Effector CD4-positive, alpha-beta T cell (primary cell): ENCODE results near the gene HSPBP1.
"Not testable (repeated sequence)": the region's sequence is repeated elsewhere in the genome, so short reads cannot be mapped to it uniquely, and the experiment has no call there.

ENCODE experiments used
- DNase-seq: peaks from one replicate; pipeline ENCODE4 v3.0.0-alpha.2; 2020
- total RNA-seq: gene quantifications from one replicate; lab custom pipeline; 2026; lab: John Stamatoyannopoulos, UW

HSPBP1 gene, protein sequence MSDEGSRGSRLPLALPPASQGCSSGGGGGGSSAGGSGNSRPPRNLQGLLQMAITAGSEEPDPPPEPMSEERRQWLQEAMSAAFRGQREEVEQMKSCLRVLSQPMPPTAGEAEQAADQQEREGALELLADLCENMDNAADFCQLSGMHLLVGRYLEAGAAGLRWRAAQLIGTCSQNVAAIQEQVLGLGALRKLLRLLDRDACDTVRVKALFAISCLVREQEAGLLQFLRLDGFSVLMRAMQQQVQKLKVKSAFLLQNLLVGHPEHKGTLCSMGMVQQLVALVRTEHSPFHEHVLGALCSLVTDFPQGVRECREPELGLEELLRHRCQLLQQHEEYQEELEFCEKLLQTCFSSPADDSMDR
- total RNA-seq = 19.1 reads per million, percentile 46 among the genes with 10 or more reads in this experiment

DNA sequence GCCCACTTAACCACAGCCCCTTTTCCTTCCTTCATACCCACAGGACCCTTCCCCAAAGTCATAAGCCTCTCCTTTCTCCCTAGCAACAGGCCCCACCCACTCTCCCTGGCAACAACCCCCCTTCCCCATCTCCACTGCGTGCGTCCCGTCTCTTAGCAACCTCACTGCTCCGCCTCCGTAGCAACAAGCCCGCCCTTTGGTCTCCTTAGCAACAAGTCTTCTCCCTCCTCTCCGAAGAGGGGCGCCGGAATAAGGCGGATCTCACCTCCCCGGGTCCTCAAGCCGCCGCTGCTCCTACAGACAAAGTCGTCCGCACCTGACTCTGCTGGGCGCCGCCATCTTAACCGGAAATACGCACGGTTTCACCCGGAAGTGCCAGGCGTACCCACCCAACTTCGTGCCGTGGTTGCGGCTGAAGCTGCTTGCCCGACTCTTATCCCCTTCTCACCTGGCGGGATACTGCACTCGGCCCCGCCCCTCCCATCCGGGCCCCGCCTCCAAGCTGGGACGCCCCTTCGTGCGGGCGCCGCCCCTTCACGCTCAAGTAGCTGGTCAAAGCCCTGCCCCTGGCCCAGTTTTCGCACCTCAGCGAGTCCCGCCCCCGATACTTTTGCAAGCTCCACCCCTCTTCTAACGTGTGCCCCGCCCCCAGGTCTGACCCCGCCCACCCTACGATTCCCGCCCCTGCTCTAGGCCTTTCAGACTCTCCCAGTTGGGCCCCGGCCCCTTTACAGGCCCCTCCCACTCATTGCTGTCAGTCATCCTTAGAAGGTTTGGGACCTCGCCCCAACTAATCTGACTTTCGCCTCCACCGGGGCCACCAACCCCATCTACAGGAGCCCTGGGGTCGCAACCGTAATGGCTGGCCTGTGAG lies at the start of gene HSPBP1:
Gene HSPBP1, minus strand, starts transcription at position 341 of the 874 bp plus-strand sequence. CDS start 502 bp downstream, outside the sequence.
- DNase-seq = peak; percentile 88

DNA sequence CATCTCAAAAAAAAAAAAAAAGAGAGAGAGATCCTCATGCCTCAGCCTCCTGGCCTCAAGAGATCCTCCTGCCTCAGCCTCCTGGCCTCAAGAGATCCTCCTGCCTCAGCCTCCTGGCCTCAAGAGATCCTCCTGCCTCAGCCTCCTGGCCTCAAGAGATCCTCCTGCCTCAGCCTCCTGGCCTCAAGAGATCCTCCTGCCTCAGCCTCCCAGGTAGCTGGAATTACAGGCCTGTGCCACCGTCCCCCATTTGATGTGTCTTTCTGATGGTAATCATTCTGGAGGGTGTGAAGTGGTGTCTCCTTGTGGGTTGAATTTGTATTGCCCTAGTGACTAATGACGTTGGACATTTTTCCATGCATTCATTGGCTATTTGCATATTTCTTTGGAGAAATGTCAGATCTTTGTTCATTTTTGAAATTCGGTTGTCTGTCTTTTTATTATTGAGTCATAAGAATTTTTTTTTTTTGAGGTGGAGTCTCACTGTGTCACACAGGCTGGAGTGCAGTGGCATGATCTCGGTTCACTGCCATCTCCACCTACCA lies 48.9 kb upstream of the HSPBP1 start:
- DNase-seq = not testable (repeated sequence)

DNA sequence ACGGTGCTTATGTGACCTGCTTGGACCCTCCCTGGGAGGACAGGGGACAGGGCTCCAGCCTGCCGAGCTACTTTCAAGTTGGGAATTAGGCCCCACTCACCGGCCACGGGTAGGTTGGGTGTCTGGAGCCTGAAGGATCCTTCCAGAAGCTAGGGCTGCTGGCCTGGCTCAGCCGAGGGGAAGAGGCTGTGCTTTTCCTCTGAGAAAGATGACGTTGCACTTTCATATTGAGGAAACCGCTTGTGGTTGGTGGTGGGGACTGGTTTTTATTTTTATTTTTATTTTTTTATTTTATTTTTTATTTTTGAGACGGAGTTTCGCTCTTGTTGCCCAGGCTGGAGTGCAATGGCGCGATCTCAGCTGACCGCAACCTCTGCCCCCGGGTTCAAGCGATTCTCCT lies 45.3 kb upstream of the HSPBP1 start, which contains the start of gene TMEM150B:
Gene TMEM150B, minus strand, starts transcription at position 170 of the 400 bp plus-strand sequence. CDS start 4,305 bp downstream, outside the sequence.
- no peak for DNase-seq

DNA sequence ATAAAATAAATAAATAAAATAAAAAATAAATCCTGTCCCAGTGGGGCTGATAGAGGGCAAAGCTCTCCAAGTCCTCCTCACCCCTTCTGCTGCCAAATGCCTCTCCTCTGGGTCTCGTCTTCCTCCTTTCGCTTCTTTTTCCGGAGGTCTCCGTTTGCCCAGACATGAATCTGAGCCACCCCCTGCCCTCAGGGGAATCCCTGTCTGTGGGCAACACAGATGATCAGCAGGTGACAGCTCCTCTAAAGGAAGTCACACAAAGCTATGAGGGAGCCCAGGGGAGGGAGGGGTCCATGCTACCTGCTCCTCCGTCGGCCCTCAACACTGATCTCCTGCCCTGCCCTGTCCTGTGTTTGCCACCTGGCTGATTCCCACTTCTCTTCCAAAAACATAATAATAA lies 44.8 kb upstream of the HSPBP1 start:
- DNase-seq = no peak

DNA sequence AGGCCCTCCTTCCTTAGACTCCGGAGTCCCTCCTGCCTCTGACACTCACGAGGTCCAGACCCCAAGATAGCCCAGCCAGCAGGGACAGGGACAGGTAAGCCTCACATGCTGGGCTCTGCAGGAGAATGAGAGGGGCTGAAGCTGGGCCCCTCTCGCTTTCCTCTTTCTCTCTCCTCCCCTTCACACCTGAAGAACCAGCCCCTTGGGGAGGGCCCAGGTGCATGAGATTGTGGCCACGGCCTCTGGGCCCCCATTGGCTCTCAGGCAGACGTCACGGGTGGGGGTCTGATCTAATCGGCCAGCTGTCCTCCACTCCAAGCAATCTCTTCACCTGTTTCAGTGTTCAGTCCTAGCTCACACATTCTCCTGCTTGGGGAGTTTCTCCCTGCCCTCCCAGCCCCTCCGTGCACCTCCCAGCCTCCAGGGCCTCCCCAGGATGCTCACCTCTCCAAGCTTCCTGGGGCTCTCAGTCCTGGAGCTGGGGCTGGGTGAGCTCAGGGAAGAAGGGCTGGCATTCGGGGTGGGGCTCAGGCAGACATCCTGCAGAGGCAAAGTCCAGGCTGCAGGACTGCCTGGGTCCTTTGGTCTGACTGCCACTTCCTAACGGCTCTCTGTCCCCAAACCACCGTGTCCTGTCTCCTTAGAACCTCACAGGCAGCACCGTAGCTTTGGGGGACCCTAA lies 42.4 kb upstream of the HSPBP1 start:
- no peak for DNase-seq

DNA sequence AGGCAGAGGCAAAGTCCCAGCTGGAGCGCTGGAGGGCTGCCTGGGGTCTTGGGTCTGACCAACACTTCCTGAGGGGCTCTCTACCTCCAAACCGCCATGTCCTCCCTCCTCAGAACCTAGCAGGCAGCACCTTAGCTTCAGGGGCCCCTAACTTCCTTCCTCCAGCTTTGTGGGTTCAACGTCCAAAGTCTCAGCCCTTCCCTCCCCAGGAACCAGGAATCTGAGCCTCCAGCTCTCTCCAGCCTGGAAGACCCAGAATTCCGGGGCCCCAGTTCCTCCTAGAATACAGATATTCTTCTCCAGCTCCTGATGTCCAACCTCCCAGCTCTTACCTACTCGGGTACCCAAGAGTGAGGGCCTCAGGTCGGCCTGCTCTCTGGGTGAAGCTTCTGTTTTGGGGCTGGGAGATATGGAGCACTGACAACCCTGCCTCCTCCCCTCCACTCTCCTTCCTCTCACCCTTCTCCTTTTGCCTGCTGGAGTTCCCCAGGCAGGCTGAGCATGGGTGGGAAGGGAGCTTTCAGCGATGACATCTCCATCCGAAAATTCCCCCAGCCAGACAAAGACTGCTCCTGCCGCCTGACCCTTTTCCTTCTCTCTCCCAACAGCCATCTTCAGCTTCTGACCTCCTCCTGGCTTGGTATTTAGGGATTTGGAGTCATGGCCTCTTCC lies 41.7 kb upstream of the HSPBP1 start:
- no peak for DNase-seq

DNA sequence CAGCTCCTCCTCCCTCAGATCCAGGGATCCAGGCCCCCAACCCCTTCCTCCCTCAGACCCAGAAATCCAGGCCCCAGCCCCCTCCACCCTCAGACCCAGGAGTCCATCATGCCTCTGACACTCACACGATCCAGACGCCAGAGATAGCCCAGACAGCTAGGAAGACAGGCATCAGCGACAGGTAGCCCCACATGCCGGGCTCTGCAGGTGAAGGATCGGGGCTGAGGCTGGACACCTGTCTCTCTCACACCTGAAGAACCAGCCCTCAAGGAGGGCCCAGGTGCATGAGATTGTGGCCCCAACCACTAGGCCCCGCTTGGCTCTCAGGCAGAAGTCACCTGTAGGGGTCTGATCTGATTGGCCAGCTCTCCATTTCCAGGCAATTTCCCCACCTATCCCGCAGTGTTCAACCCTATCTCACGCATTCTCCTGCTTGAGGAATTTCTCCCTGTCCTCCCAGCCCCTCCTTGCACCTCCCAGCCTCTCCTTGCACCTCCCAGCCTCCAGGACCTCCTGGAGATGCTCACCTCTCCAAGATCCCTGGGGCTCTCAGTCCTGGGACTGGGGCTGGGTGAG lies 41.0 kb upstream of the HSPBP1 start:
- no peak for DNase-seq

DNA sequence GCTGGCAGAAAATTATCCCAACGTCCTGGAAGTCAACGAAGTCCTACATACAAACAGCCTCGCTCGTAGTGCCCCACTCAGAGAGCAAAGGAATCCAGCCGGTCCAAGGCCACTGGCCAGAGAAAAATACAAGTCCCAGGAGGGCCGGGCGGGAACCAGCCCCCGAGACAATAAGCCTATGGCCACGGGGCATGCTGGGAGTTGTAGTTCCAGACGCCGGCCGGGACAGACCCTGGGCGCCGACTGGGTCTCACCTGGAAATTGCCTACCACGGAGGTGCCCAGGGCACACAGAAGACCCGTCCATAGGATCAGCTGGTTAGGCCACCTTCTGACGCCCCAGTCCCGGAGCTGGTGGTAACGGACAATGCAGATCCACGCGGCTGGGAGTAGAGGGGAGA lies 39.9 kb upstream of the HSPBP1 start:
- DNase-seq = no peak

DNA sequence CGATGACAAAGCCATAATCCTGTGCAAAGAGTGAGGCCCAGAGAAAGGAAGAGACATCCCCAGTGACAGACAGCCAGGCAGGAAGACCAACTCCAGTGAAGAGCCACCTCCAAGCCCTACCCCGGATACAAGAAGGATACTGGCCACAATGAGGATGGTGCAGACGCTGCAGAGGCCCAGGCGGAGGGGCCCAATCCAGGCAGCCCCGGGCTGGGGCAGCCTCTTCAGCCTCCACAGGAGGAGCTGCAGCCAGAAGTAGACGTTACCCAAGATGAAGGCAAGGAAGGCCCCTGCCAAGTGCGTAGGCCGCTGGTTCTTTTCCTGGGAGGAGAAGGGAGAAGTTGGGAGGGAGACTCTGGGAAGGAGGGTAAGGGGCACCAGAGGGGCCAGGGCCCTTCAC lies 36.7 kb upstream of the HSPBP1 start:
- DNase-seq = no peak

DNA sequence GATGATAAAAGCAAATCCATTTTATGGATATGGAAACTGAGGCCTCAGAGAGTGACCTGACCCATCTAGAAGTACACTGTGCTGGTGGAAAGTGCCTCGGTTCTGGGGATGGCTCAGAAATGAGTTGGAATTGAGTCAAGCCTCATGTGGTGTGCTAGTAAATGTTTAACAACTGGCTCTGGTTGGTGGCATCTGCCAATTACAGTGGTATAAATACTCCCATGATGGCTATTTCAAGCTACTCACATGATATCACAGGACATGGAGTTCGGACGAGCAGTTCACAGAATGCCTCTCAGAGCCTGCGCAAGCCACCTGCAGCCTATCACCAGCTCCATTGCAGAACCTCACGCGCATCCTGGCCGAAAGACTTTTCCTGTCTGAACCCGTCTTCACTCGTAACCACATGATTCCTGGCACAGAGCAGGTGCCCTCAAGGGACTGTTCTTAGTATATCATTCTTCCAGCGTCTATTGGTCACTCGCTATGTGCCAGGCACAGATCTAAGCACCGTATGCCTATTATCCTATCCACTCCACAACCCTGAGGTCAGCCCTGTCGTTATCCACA lies 36.1 kb upstream of the HSPBP1 start:
- no peak for DNase-seq

DNA sequence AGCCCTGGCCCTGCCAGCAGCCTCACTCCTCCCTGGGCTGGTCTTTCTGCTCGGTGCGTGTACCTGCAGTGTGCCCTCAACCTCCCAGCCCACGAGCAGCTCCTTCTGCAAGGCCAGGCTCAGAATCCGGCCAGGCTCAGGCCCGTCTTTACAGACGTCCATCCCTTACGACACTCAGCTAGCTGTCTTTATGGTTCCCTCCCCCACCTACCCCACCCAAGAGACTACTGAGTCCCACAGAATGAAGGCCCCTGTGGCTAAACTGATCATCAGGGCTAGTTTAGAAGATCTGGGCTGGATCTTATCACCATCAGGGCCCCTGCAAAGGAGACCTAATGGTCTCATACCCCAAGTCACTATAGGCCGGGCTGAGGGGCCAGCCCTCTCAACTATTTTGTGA lies 34.5 kb upstream of the HSPBP1 start:
- DNase-seq = no peak

DNA sequence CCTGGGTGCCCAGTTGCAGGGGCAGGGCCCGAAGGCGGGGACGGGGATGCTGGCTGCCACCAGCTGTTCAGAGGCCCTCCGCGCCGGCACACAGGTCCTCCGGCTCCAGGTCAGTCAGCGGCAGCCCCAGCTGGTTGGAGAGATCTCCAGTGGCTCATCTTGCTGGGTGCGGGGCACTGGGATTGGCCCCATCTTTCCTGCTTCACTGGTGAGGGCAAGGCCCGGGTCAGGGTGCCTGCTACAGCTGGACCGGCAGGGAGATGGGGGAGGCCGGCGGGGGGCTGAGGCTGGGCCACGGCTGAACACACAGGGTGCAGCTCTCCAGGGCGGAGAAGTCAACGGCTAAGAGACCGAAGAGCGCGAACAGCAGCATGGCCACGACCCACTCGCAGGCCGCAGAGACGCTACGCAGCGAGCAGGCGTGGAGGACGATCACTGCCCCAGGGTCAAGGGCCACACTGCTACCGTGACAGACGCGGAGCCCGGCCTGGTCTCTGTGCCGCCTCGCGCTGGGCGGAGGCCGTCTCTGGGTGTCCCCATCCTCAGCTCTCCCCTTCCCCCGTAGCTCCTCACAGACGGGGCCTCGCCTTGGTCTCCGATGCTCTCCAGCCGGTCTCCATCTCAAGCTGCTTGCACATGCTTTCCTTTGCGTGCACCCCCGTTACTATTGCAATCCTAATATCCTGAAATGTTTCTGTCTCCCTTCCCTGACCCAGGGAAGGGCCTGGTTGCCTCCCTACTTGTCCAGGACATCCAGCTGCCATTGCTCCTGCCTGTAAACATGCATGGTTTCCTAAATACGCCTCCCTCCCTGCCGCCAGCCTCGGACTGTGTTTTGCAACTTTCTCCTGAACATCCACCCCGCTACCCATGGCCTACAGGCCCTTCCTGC lies 33.0 kb upstream of the HSPBP1 start:
- DNase-seq = no peak

DNA sequence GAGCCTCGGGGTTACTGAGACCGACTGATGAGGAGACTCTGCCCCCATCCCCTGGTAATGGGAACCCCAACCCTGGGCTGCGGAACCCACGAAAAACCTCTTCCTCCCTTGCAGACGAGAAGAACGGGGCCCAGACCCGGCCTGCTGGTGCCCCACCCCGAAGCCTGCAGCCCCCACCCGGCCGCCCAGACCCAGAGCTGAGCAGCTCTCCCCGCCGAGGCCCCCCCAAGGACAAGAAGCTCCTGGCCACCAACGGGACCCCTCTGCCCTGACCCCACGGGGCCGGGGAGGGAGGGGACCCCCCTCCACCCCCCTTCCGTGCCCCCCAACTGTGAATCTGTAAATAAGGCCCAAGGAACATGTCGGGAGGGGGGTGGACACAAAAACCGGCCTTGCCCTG lies 31.9 kb upstream of the HSPBP1 start:
- no peak for DNase-seq

DNA sequence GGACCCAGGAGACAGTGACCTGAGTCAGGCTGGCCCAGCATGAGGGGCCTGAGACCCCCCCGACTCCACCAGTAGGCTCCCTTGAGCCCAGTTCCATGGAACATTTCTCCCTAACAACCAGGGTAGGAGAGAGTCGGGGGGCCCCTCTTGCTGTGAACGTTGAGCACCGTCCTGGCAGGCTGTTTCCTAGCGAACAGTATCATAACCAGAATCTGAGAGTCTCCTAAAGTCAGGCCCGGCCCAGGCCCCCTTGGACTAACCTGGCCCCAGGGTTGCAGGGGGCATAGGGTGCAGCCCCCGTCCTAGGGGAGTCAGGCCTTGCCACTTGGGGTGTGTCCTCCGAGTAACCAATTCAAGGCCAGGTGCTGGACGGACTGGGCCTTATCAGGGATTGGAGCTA lies 31.5 kb upstream of the HSPBP1 start:
- DNase-seq = no peak

DNA sequence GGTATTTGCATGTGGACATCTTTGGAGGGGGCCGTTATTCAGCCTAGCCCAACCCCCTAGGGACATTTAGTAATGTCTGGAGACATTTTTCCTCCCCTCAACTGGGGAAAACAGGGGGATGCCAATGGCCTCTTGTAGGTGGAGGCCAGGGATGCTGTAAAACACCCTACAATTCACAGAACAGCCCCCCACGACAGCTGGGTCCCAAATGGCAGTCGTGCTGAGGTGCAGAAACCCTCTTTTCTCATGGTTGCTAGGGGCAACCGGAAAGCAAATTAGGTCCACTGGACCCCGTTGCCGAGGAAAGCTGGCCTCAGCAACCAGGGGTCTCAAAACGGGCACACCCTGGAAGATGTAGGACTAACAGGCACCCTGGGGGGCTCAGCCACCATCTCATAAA lies 30.6 kb upstream of the HSPBP1 start:
- DNase-seq = no peak

DNA sequence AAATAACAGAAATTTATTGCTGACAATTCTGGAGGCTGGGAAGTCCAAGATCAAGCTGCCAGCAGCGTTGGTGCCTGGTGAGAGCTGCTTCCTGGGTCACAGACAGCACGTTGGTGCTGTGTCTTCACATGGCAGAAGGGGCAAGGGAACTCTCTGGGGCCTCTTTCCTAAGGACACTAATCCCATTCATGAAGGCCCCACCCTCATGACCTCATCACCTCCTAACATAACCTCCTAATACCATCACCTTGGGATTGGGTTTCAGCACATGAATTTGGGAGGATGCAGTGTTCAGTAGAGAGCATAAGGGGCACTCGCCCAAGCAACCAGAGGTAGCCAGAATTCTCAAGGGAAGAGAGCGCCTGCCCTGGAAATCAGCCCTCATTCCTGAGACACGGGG lies 29.5 kb upstream of the HSPBP1 start:
- no peak for DNase-seq

DNA sequence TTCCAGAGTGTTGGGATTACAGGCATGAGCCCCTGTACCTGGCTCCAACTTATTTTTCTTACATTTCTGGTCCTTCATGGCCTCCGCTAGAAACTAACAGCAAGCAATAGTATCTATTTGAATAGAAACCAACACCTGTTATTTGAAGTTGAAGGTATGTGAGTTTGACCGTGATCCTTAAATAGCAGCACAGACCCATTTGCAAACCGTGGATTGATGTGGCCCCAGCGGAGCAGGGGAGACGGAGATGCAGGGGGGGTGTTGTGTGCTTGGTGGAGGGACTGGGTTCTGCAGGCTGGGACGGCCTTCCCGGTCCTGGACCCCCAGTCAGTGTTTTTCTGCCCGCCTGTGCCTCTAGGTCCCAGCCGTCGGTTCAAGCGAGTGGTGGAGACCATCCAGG lies 28.4 kb upstream of the HSPBP1 start:
- DNase-seq = no peak

DNA sequence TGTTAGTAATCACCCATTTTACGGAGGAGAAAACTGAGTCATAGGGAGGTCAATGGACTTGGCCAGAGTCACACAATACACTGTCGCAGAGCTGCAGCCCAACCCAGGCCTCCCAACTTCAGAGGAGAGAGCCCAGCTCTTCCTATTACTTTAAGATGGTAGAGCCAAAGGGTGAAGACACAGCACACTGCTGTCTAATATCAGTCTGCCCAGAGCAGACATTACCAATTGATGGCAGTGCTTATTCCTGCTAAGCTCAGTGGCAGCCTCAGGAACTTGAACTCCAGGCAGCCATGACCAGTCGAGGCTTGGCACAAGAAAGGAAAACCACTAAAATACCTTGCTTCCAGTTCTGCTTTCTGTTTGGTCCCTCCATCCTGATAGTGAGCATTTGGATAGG lies 26.8 kb upstream of the HSPBP1 start:
- DNase-seq = no peak

DNA sequence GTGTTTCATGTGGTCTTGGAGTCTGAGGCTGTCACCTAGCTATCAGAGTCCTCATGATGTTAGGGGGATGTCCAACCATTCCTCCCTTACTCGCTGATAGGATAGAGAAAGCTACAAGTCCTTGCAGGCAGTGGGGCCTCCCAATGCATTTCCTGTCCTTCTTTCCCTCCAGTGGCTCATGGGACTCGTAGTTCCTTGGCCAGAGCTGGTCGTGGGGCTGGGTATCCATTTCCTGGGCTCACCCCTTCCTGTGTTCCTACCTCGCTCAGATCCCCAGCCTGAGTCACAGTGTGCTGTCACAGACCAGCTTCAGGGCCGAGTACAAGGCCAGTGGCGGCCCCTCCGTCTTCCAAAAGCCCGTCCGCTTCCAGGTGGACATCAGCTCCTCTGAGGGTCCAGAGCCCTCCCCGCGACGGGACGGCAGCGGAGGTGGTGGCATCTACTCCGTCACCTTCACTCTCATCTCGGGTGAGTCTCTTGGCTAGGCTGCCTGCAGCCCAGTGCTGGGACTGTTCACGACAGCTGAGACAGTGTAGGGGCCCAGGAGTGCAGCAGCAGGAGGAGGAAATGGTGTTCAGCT lies 26.2 kb upstream of the HSPBP1 start:
- DNase-seq = no peak

DNA sequence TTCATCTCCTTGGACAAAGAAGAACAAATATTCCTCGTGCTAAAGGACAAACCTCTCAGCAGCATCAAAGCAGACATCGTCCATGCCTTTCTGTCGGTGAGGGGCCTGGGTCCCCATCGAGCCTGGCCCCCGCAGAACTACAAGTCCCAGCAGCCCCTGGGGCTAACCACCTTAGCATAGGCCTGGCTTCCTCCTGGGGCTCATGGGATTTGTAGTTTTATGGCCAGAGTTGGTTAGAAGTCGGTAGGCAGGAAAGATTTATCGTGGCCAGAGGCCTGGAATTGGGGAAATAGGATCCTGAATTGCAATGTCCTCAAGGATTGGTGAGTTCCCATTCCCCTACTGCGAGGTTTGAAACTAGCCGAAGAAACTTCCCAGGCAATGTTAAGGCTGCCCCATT lies 25.6 kb upstream of the HSPBP1 start:
- DNase-seq = peak; percentile 54
